Measurements from ENCODE around the gene TTC39B.

TTC39B gene

GRCh38 chr9:15157381-15157780 is 149.6 kb downstream of the TTC39B start:
- no peak for DNase-seq

- DNase-seq = no peak
Measured at GRCh38 chr9:15156241-15156640, 150.8 kb downstream of the TTC39B start.

- no peak for DNase-seq
Measured at GRCh38 chr9:15155826-15156225, 151.2 kb downstream of the TTC39B start.

DNA sequence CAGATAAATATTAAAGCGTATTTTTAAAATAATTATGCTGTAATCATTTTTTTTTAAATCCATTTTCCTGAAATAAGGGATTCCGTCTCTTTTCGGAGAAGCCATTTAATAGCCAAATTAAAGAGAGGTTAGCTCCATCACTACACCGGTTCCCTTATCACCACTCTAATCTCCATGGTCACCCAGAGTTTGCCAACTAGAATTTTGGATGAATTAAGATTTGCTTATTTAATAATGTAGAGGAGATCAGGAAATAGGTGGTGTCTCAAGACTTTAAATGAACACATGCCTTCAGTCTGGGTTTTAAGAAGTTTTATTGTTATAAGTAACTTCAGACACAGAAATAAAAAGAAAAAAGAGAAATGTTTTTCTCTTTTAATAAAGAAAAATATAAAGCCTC is 151.7 kb downstream of the TTC39B start:
- no peak for DNase-seq

DNA sequence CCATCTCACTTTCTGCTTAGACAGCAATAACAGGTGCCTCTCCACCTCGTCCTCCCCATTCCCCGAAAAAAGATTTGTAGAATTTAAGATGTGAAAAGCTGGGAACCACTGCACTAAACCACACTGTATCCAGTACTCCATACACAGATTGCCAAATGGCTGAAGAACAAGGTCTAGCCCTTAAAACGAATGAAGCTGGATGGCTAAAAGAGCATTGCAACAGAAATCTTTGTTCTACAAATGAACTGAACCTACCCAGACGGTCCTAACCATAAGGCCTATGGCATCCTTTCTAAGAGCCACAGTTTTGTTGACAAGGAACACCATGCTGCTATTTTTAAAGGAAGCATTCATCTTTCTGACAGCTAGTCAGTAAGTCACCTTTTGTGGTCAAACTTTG is 152.3 kb downstream of the TTC39B start:
- DNase-seq = no peak

DNA sequence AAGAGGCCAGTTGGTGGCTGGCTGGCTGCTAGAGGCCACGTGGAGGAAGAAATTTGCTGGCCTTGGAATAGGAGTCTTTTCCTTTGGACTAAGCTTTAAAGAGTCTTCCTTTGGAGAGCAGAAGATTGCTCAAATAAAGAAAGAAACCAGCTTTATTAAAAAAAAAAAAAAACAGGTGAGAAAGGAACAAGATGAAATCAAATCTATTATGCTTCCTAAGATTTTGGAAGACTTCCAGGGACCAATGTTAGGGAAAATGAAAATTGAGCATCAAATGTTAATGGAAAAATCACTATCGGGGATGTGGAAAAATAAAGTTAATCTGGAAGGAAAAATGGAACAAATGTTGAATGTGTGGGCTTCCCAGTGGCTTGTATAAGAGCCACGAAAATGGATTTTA is 153.1 kb downstream of the TTC39B start:
- no peak for DNase-seq

GRCh38 chr9:15150939-15151338 is 156.1 kb downstream of the TTC39B start:
- DNase-seq = no peak

GRCh38 chr9:15149450-15149849 is 157.6 kb downstream of the TTC39B start:
- DNase-seq = no peak

- DNase-seq = no peak
Measured at GRCh38 chr9:15146268-15146700, 160.7 kb downstream of the TTC39B start.

DNA sequence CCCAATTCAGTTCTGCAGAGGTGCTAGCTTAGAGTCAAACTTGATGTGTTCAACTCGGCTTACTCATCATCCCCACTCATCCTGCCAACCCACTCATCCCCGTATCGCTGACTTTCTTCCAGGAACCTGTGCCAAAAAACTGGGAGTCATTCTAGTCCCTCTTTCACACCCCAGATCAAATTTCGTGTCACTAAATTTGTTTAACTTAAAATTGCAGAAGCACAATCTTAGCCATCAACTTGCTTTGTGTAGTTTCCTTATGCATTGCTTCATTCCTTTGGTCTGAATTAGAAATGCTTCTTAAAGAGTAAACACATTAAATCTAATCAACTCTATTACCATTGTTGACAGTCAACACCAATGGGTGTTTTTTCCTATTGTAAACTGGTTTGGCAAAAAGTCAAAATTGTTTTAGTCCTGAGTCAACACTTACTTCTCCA is 162.4 kb downstream of the TTC39B start:
- DNase-seq = no peak

DNA sequence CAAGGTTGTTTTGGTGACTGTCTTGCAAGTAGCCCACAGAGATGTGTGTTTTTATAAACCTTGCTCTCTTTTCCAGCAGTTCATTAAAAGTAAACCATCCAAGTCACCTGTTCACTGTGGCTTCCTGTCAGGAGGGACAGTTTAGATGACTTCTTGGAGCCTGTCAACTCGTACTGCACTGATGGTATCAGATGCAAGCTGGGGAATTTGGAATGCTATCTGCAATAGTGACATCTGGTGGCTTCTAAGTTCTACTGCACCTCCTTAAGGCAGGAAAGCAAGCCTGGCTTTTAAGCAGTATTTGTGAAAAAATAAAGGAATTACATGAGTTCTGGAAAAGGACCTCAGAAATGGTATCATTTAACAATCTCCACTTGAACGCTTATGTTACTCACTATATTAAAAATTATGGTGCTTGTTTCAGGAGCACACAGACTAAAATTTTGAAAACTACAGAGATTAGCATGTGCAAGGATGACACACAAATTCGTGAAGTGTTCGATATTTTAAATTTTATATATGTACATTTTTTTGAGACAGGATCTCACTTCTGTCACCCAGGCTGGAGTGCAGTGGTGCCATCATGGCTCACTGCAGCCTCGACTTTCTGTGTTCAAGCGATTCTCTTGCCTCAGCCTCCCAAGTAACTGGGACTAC is 164.0 kb downstream of the TTC39B start:
- DNase-seq = peak; percentile 65

GRCh38 chr9:15140051-15140450 is 167.0 kb downstream of the TTC39B start:
- no peak for DNase-seq

DNA sequence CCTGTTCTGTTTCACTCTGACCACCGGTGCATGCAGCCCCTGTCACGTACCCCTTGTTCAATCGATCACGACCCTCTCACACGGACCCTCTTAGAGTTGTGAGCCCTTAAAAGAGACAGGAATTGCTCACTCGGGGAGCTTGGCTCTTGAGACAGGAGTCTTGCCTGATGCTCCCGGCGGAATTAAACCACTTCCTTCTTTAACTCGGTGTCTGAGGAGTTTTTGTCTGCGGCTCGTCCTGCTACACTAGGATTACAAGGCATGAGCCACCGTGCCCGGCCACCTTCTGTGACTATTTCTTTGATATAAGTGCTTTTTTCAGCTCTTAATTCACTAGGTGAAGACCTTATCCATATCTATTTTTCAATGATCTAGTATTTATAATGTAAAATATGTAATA is 167.5 kb downstream of the TTC39B start:
- no peak for DNase-seq

DNA sequence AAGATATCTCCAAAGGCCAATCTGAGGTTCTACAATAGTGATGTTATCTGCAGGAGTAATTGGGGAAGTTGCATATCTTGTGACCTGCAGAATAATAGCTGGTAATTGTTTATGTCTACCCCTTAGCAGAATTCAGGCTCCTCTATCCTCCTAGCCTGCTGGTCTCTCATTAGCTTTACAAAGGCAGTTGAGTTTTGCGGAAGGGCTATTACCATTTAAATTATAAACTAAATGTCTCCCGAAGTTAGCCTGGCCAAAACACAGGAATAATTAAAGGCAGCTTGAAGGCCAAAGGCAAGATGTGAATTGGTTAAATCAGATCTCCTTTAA is 168.7 kb downstream of the TTC39B start:
- DNase-seq = no peak

DNA sequence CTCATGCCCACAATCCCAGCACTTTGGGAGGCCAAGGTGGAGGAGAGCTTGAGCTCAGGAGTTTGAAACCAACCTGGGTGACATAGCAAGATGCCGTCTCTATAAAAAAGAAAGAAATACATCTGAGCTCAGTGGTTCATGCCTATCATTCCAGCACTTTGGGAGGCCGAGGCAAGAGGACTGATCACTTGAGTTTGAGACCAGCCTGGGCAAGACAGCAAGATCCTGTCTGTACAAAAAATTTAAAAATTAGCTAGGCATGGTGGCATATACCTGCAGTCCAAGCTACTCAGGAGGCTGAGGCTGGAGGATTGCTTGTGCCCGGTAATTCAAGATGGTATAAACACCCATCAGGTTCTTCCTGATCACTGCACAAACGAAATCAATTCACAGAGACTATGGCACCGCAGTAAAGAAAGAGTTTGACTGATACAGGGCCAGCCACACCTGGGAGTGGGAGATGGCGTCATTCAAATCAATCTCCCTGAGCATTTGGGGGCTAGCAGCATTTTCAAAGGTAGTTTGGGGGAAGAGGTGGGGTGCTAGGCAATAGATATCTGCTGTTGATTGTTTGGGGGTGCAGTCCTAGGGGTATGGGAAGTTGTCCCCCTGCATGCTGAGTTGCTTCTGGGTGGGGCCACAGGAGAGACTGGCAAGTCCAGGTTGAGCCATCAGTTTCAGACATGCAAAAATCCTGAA is 169.2 kb downstream of the TTC39B start:
- DNase-seq = no peak

DNA sequence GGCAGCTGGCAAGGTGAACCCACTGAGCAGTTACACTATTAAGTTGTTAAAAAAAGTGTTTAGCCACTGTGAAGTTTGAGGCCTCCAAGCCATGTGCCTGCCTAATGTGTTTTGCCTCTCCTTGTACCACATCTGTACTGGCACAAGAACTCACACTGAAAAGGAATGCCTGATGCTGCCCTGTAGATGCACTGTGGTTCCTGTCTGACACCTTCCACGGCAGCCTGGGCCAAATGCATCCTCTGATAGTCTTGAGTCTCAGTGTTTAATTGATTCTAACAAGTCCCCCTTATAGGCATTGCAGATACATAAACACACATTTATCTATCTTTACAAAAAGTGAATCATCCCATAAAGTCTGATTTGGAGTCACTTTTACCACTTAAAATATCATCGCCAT is 169.9 kb downstream of the TTC39B start:
- DNase-seq = no peak

DNA sequence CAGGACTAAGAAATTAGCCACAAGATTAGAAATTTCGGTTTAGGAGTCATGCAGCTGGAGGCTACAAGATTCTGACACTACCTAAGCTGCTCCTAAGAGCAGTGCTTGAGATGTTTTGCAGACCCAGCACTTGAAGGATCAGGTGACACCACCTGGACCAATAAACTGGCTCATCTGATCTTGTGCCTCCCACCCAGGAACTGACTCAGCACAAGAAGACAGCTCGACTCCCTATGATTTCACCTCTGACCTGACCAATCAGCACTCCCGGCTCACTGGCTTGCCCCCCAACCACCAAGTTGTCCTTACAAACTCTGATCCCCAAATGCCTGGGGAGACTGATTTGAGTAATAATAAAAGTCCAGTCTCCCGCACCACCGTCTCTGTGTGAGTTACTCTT is 170.4 kb downstream of the TTC39B start:
- DNase-seq = no peak

GRCh38 chr9:15135164-15135792 is 171.7 kb downstream of the TTC39B start:
- peak; percentile 91 for DNase-seq

- DNase-seq = no peak
Measured at GRCh38 chr9:15133488-15133887, 173.5 kb downstream of the TTC39B start.

GRCh38 chr9:15132091-15132490 is 174.9 kb downstream of the TTC39B start:
- no peak for DNase-seq

DNA sequence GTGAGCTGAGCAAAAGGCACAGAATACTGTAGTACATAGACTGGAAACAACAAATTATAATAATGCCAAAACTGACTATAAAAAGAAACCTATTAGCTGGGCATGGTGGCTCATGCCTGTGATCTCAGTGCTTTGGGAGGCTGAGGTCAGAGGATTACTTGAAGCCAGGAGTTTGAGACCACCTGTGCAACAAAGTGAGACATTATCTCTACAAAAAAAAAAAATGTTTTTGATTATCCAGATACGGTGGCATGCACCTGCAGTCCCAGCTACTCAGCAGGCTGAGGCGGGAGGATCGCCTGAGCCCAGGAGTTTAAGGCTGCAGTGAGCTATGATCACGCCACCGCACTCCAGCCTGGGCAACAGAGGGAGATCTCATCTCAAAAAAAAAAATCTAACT is 175.9 kb downstream of the TTC39B start:
- DNase-seq = no peak

- no peak for DNase-seq
Measured at GRCh38 chr9:15127831-15128230, 179.2 kb downstream of the TTC39B start.

DNA sequence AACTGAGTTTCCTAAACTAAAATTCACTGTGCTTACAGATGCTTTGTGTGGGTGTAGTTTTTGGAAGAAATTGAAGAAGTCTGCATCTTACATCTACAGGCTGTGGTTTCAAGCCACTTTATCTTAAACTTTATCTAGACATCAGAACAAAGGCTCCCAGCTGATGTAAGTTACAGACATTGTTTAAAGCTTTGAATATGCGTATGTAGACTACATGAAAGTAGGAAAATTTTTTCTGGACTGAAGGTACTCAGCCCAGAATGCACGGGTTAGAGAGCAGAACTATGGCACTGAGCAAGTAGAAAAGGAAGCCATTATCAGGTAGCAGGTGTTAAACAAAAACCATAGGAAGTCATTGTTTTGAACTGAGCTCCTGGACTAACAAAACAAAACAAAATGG is 185.4 kb downstream of the TTC39B start:
- DNase-seq = no peak

DNA sequence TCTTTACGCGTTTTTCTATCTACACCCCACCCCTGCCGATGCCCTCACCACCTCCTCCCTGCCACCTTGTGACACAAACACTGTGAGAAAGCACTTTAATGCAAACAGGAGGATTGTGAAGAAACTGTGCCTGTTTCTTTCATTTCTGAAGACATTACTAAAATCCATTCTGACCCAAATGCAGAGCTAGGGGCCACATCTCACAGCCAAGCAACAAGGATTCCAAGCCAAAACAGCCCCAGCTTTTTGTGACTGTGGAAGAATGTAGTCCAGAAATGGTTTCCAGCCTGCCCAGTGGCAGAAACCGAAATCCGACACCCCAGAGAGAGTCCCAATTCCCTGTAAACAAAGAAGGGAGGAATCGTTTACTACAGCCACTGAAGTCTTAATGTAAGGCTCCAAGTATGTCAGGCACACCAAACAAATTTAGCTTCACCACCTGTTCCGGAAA is 190.9 kb downstream of the TTC39B start:
- peak; percentile 60 for DNase-seq
